NCI-H1436 (cell line): ENCODE results near the gene SPHKAP.
"Not testable (repeated sequence)": the region's sequence is repeated elsewhere in the genome, so short reads cannot be mapped to it uniquely, and the experiment has no call there.

Experiments used
- DNase-seq: peaks from one replicate; lab custom pipeline; 2025; lab: John Stamatoyannopoulos, UW

Gene SPHKAP

GRCh38 chr2:228103379-228103778 lies 78.1 kb downstream of the SPHKAP start:
- DNase-seq: no peak

GRCh38 chr2:228102949-228103348 lies 78.5 kb downstream of the SPHKAP start:
- no peak for DNase-seq

- no peak for DNase-seq
These were observed 87.0 kb downstream of the SPHKAP start for GRCh38 chr2:228094377-228094921.

DNA sequence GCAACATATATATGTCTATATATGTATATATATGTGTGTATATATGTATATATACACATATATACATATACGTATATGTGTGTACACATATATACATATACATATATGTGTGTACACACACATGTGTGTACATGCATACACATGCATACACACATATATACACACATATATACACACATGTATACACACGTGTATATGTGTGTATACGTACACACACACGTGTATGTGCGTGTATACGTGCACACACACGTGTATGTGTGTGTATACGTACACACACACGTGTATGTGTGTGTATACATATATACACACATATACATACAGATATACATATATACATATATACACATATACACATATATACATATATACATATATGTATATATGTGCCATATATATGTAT lies 89.4 kb downstream of the SPHKAP start:
- no peak for DNase-seq

DNA sequence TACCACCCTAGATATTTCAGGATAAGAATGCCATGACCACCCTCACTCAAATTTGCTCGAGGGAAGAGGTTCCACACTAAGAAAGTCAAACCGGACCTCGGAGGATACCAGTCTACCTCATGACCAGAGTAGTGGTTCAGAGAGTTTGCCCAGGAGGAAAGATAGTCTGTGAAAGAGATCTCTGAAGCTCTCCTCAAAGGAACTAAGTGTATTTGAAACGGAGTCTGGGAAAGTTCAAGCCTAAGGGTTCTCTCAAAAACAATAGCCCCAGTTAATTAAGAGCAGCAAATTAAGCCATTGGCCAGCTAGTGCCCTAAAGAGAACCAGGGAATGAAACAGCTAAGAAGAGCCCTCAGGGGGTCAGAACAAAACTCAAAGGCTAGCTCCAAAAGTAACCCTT lies 94.9 kb downstream of the SPHKAP start:
- no peak for DNase-seq

DNA sequence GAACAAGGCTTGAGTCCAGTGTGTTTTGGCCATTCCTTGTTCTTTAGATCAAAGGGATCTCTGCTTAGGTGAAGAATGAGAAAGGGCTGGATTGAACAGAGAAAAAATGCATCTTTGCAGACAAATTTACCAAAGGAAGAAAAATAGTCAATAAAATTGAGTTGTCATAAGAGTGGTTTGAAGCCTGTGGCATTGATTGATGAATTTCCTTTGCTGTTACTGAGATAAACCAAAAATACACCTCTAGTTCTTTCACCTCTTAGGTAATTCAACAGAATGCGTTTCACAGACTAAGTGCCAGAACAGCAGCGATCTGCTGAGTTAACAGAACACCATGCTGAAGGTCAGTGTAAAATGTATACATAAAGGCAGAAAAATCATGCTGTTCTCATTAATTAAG lies 96.8 kb downstream of the SPHKAP start:
- no peak for DNase-seq

GRCh38 chr2:228083131-228083530 lies 98.4 kb downstream of the SPHKAP start:
- no peak for DNase-seq

DNA sequence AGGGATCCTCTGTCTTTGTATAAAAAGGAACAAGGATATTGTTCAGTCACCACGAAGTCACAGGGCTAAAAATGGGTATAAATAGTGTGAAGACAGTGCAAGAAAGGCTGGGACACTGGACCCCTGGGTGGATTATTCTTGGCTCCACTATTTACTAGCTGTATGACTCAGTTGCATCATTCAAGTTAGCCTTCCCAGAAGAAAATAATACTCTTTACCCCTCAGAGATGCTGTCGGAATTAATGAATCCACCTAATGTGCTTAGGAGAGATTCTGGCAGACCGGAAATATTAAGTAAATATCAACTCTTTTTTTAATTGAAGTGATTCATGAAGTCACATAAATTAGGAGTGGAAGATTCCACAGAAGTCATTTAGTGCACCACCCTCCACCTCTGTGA lies 98.9 kb downstream of the SPHKAP start:
- no peak for DNase-seq

DNA sequence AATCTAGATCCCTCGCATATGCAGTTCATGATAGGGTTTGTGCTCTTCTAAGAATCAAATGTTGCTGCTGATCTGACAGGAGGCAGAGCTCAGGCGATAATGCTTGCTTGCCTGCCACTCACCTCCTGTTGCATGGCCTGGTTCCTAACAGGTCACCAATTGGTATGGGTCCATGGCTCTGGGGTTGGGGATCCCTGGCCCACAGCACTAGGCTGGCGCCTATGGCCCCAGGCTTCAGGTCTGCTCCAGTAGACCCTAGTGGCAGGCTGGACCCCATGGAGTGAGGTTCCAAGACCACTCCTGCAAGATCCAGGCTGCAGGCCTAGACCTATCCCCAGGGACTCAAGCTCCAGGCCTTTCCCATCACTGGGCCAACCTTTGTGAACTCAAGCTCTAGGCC lies 102.3 kb downstream of the SPHKAP start:
- DNase-seq: no peak

DNA sequence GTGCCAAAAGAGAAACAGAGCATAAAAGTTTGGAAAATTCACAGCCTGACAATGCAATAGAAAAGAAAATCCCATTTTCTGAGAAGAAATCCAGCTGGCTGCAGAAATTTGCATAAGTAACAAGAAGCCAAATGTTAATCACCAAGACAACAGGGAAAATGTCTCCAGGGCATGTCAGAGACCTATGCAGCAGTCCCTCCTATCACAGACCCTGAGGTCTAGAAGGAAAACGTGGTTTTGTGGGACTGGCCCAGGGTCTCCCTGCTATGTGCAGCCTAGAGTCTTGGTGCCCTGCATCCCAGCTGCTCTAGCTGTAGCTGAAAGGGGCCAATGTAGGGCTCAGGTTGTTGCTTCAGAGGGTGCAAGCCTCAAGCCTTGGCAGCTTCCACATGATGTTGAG lies 104.8 kb downstream of the SPHKAP start:
- DNase-seq: not testable (repeated sequence)

DNA sequence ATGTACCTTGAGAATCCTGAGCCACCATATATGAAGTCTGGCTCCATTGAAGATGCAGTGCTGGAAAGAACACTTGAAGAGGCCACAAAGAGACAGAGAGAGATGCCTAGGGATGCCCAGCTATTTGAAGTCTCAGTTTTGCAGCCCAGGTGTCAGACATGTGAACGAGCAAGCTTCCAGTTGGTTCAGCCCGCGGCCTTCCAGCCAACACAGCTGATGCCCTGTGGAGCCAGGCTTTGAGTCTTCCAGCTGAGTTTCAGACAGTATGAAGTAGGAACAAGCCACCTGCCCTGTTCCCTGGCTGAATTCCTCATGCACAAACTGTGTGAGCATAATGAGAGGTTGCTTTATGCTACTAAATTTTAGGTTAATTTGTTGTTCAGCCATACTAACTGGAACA lies 108.8 kb downstream of the SPHKAP start:
- no peak for DNase-seq

DNA sequence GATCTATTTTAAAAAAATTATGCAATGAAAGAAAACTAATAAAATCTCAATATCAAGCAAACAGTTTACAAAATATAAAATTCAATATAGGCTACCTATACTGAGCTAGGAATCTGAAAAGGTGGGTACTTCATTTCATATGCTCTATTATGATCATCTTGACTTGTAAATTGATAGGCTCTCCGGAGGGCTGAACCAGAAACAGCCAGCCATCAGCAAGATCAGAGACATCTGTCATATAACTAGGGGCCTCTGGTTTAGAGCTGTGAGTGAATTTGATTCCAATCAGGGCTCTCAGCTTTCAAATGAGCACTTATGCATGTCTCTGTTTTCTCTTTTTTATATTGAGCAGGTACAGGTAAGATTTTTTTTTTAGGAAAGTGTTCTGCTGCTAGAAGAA lies 114.2 kb downstream of the SPHKAP start:
- DNase-seq: peak; percentile 37

GRCh38 chr2:228066126-228066798 lies 115.2 kb downstream of the SPHKAP start:
- no peak for DNase-seq

- peak; percentile 25 for DNase-seq
These were observed 115.8 kb downstream of the SPHKAP start for GRCh38 chr2:228065686-228066085.

GRCh38 chr2:228064796-228065315 lies 116.6 kb downstream of the SPHKAP start:
- no peak for DNase-seq

GRCh38 chr2:228064024-228064423 lies 117.5 kb downstream of the SPHKAP start:
- DNase-seq: no peak

DNA sequence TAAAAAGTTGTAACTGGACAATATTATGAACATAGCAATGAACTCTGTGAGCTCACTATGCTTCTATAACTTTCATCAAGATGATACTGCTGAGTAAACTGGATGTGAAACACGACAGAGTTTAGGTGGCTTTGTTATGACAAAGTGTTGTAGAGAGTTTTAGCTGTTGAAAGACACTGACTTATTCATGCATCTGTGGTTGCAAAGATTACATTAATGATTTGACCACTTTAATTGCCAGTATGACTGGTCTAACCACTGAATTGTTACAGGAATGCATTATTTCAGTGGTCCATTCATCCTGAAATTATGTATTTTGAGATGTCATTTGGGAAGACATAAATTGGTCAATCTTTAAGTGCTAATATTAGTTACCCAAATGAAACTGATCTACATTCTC lies 117.9 kb downstream of the SPHKAP start:
- DNase-seq: no peak

GRCh38 chr2:228059735-228060134 lies 121.8 kb downstream of the SPHKAP start:
- no peak for DNase-seq

DNA sequence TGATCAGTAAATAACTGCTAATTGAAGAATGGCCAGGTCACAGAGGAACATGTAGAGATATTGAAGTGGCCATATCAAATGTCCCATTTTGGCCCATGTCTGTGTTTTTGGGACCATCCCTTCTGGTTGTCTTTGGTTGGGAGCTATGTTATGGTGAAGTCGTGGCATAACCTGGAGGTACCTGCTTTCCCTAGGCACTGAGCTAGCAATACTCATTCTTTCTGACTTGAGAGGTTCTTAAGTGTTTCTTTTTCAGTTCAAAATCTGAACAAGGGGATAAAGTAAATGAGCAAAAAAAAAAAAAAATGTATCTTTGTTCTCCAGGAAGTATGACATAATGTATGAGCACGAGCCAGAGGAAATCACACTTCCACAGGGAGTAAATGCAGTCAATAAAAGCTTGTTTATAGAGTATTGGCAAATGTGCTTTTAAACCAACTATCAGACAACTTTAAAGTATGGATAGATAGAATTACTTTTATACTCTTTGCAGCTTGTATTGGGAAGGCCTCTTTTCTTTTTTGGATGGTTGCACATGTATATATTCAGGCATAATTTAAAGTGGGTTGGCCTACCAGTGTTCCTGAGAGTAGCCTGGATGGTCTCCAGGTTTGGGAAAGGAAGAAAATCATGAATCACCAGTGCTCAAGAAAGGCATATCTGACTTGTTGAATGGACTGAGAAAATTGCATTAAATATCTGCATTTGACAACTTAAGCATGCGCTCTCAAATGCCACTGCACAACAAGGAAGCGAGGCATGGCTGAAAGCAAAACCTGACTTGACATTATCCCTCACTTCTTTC lies 125.0 kb downstream of the SPHKAP start:
- no peak for DNase-seq

- DNase-seq: peak; percentile 75
These were observed 132.5 kb downstream of the SPHKAP start for GRCh38 chr2:228048838-228049490.

- DNase-seq: no peak
These were observed 140.5 kb downstream of the SPHKAP start for GRCh38 chr2:228040995-228041394.

DNA sequence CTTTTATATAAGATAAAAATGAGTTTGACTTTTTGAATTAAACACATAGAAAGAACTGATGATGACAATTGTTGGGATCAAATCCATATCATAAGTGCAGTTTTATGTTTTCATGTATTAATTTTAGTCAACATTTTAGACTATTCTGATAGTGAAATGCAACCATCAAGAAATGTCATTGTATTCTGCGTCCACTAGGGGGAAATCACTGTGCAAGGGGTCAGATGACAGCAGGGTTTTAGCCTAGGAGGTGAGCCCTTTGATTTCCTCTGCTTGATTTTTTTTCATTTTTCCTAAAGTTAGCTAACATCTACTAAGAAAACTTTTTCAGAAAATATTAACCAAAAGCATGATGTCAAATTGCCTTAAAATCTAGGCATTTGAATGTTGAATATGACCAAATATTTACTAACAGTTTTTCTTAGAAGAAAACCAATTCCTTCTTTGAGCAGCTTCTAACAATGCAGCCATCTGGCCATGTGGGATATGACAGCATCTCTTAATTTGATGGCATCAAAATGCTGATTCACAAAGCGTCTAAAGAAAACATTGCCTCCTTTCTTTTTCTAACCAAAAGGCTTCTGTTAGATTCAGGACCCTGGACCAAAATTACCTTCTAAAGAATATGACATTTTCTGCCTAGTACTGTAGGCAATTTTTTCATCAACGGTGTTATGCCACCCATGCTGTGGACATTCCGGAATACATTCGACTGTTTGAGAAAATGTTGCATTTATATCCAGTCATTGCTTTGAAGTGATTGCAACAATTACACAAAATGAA lies 141.5 kb downstream of the SPHKAP start:
- peak; percentile 16 for DNase-seq
